ENCODE measurements around the gene LY6G6C. TPM values are rescaled to one million over a fixed set of nuclear protein-coding genes. Genes with fewer than 3 reads are reported as not detected.

LY6G6C gene
- total and polyA plus RNA-seq, 2 of the 13 experiments (the other 11 are each of a cell fraction or from before 2014, with no cell fraction given): 0.15 TPM; not detected in 1

GRCh38 chr6:31702819-31703716 lies 18.5 kb downstream of the LY6G6C start, which contains the start of gene ABHD16A (continued):
- TF ChIP-seq, protein P1, sequence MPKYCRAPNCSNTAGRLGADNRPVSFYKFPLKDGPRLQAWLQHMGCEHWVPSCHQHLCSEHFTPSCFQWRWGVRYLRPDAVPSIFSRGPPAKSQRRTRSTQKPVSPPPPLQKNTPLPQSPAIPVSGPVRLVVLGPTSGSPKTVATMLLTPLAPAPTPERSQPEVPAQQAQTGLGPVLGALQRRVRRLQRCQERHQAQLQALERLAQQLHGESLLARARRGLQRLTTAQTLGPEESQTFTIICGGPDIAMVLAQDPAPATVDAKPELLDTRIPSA (CRISPR knock-in tag; IDR thresholded peaks at IDR 0.05; ENCODE audit: borderline replicate concordance): peak; percentile 66; the same call in 1 of the 2 replicates
- TF ChIP-seq NFYB (CRISPR knock-in tag; IDR thresholded peaks at IDR 0.05) (peak; percentile 41; the same call in 1 of the 2 replicates), KLF12 (CRISPR knock-in tag; IDR thresholded peaks at IDR 0.05; ENCODE audit: borderline replicate concordance) (peak; percentile 58; the same call in 1 of the 2 replicates), ZBTB38 (CRISPR knock-in tag; IDR thresholded peaks at IDR 0.05) (peak; percentile 20; the same call in 1 of the 2 replicates), ZFP41 (CRISPR knock-in tag; IDR thresholded peaks at IDR 0.05; ENCODE audit: borderline replicate concordance) (no peak), GLI4 (CRISPR knock-in tag; IDR thresholded peaks at IDR 0.05; ENCODE audit: borderline replicate concordance) (no peak), REL (CRISPR knock-in tag; conservative IDR thresholded peaks at IDR 0.05) (no peak), PRDM15 (CRISPR knock-in tag; IDR thresholded peaks at IDR 0.05) (no peak), NR2F2 (IDR thresholded peaks at IDR 0.05; ENCODE audit: borderline replicate concordance, low read depth) (peak; percentile 53; the same call in 1 of the 2 replicates), MIER2 (CRISPR knock-in tag; IDR thresholded peaks at IDR 0.05) (peak; percentile 11; the same call in 1 of the 2 replicates), ZSCAN30 (CRISPR knock-in tag; IDR thresholded peaks at IDR 0.05) (peak; percentile 91), HOMEZ (CRISPR knock-in tag; IDR thresholded peaks at IDR 0.05; ENCODE audit: low read depth) (0 out of 2 replicates have a peak, but pooled peaks have one; percentile 72), ZNF670 (CRISPR knock-in tag; IDR thresholded peaks at IDR 0.05; ENCODE audit: borderline replicate concordance) (peak; percentile 94), FOXK1 (CRISPR knock-in tag; IDR thresholded peaks at IDR 0.05; ENCODE audit: borderline replicate concordance, low read depth) (peak; percentile 90), ZNF75D (CRISPR knock-in tag; IDR thresholded peaks at IDR 0.05; ENCODE audit: borderline replicate concordance) (0 out of 2 replicates have a peak, but pooled peaks have one; percentile 48), ZNF331 (CRISPR knock-in tag; IDR thresholded peaks at IDR 0.05) (peak; percentile 91), ZNF556 (CRISPR knock-in tag; IDR thresholded peaks at IDR 0.05; ENCODE audit: borderline replicate concordance) (peak; percentile 94), ZBTB25 (CRISPR knock-in tag; IDR thresholded peaks at IDR 0.05) (peak; percentile 96), SNRNP70 (IDR thresholded peaks at IDR 0.05; ENCODE audit: low read depth, low read length) (no peak), ZNF343 (CRISPR knock-in tag; IDR thresholded peaks at IDR 0.05) (peak; percentile 85; the same call in 1 of the 2 replicates), ZNF720 (CRISPR knock-in tag; IDR thresholded peaks at IDR 0.05) (no peak)
- TF ChIP-seq, protein P2, sequence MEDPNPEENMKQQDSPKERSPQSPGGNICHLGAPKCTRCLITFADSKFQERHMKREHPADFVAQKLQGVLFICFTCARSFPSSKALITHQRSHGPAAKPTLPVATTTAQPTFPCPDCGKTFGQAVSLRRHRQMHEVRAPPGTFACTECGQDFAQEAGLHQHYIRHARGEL (CRISPR knock-in tag; IDR thresholded peaks at IDR 0.05): no peak

Measured in HepG2 (cell line).